Activated CD8-positive, alpha-beta memory T cell treated with anti-CD3 and anti-CD28 coated beads for 24 hours (primary cell): ENCODE data around the gene RRM2.

Experiments
- DNase-seq: peaks from one replicate; pipeline ENCODE4 v3.0.0-alpha.2; 2020

The RRM2 gene

GRCh38 chr2:10160203-10160955 lies 37.8 kb downstream of the RRM2 start:
- no peak for DNase-seq

- no peak for DNase-seq
These were observed 38.8 kb downstream of the RRM2 start for GRCh38 chr2:10161206-10161931.

GRCh38 chr2:10161961-10162441 lies 39.5 kb downstream of the RRM2 start:
- no peak for DNase-seq

GRCh38 chr2:10162586-10163497 lies 40.3 kb downstream of the RRM2 start:
- no peak for DNase-seq

- DNase-seq: no peak
These were observed 41.3 kb downstream of the RRM2 start for GRCh38 chr2:10163498-10164486.

- no peak for DNase-seq
These were observed 42.1 kb downstream of the RRM2 start for GRCh38 chr2:10164601-10165000.

- no peak for DNase-seq
These were observed 42.7 kb downstream of the RRM2 start for GRCh38 chr2:10165282-10165681.

- DNase-seq: no peak
These were observed 43.5 kb downstream of the RRM2 start for GRCh38 chr2:10165861-10166675.

- no peak for DNase-seq
These were observed 44.2 kb downstream of the RRM2 start for GRCh38 chr2:10166676-10167292.

GRCh38 chr2:10167316-10167715 lies 44.8 kb downstream of the RRM2 start:
- no peak for DNase-seq

GRCh38 chr2:10168221-10168620 lies 45.7 kb downstream of the RRM2 start:
- no peak for DNase-seq

GRCh38 chr2:10169053-10169578 lies 46.6 kb downstream of the RRM2 start:
- no peak for DNase-seq

- DNase-seq: no peak
These were observed 47.0 kb downstream of the RRM2 start for GRCh38 chr2:10169581-10169980.

- no peak for DNase-seq
These were observed 47.7 kb downstream of the RRM2 start for GRCh38 chr2:10170256-10170655.

GRCh38 chr2:10171006-10171800 lies 48.7 kb downstream of the RRM2 start:
- no peak for DNase-seq

GRCh38 chr2:10172033-10172871 lies 49.7 kb downstream of the RRM2 start:
- no peak for DNase-seq

- no peak for DNase-seq
These were observed 50.9 kb downstream of the RRM2 start for GRCh38 chr2:10173258-10174005.

- no peak for DNase-seq
These were observed 51.6 kb downstream of the RRM2 start for GRCh38 chr2:10174173-10174572.
